Fibroblast of lung (primary cell): ENCODE measurements around the gene TNNT1.

Experiments used
- CTCF ChIP-seq, 2 donors: IDR thresholded peaks in 1 of 2; conservative IDR thresholded peaks in 1 of 2; 1 replicate in 1 of 2; 2 replicates in 1 of 2; pipeline ENCODE4 v1.5.1; 2011 to 2012; ENCODE audit warnings: low read length in 2 of 2, control low read depth in 1 of 2, inconsistent platforms in 1 of 2, low read depth in 1 of 2, mild to moderate bottlenecking in 1 of 2
- EZH2 ChIP-seq: IDR thresholded peaks from 2 replicates; pipeline ENCODE4 v1.5.1; 2012; ENCODE audit warnings: low read length, control low read depth, mild to moderate bottlenecking; ENCODE audit errors: missing control alignments

- TF ChIP-seq EZH2 (no peak), CTCF (conservative IDR thresholded peaks at IDR 0.05 in 1 of 2, IDR thresholded peaks at IDR 0.05 in 1 of 2; ENCODE audit: low read depth in 1 of 2, low read length in 2 of 2) (peak in 1 of 2 donors; percentile 20)
Measured at GRCh38 chr19:55172741-55173140, 23.7 kb upstream of the TNNT1 start.
